Glomerular visceral epithelial cell (primary cell): ENCODE data around the gene TMEM14C.
"Not testable (repeated sequence)": the region's sequence is repeated elsewhere in the genome, so short reads cannot be mapped to it uniquely, and the experiment has no call there.

Experiments used
- DNase-seq: peaks from one replicate; pipeline ENCODE4 v3.0.0-alpha.2; 2016; ENCODE audit errors: extremely low spot score

TMEM14C gene

DNA sequence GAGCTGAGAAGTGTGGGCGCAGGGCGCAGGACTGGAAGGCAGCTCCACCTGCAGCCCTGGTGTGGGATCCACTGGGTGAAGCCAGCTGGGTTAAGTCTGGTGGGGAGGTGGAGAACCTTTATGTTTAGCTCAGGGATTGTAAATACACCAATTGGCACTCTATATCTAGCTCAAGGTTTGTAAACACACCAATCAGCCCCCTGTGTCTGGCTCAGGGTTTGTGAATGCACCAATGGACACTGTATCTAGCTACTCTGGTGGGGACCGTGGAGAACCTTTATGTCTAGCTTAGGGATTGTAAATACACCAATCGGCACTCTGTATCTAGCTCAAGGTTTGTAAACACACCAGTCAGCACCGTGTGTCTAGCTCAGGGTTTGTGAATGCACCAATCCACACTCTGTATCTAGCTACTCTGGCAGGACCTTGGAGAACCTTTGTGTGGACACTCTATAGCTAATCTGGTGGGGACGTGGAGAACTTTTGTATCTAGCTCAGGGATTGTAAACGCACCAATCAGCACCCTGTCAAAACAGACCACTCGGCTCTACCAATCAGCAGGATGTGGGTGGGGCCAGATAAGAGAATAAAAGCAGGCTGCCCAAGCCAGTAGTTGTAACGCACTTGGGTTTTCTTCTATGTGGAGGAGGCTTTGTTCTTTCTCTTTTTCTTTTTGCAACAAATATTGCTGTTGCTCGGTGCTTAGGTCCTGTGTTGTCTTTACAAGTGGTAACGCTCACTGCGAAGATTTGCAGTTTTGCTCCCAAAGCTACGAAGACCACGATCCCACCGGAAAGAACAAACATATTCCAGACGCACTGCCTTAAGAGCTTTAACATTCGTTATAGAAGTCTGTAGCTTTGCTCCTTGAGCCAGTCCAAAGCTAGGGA lies 1.7 kb upstream of the TMEM14C start:
- peak; percentile 34 for DNase-seq

DNA sequence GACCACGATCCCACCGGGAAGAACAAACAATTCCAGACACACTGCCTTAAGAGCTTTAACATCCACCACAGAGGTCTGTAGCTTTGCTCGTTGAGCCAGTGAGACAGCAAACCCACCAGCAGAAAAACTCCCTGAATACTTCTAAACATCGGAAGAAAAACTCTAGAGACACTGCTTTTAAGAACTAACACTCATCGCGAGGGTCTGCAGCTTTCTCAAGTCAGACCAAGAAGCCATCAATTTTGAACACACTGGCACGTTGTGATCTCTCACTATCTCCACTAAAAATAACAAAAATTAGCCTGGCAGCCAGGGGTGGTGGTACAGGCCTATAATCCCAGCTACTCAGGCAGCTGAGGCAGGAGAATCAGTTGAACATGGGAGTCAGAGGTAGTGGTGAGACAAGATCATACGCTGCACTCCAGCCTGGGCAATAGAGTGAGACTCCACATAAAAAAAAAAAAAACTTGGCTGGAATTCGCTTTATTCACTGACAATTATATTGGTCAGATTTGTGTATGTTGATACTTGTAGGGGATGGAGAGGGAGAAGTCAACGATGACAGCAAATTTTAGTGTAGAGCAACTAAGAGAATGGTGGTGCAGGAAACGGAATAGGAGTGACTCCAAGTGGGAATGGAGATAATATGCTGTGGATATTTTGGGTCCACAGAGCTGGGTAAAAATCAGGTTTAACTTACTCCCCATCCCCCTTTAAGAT lies 860 bp upstream of the TMEM14C start:
- no peak for DNase-seq

DNA sequence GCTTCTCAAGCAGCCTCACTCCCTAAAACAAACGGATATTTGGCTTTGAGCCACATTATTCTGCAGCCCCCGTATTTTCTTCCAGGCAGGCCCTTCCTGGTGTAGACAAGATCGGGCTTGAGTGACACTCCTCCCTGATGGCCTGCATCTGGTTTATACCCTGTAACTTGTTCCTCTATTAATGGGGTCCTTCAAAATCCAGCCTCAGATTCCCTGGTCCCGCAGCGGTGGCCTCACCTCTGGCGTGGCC lies 375 bp upstream of the TMEM14C start:
- no peak for DNase-seq

DNA sequence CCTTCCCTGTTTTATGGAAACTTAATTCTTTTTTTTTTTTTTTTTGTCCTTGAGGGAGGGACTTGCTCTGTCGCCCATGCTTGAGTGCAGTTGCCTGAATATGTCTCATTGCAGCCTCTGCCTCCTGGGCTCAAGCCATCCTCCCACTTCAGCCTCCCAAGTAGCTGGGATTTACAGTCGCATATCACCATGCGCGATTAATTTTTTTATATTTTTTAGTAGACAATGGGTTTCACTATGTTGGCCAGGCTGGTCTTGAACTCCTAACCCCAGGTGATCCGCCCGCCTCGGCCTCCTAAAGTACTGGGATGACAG lies 654 bp downstream of the TMEM14C start:
- no peak for DNase-seq

DNA sequence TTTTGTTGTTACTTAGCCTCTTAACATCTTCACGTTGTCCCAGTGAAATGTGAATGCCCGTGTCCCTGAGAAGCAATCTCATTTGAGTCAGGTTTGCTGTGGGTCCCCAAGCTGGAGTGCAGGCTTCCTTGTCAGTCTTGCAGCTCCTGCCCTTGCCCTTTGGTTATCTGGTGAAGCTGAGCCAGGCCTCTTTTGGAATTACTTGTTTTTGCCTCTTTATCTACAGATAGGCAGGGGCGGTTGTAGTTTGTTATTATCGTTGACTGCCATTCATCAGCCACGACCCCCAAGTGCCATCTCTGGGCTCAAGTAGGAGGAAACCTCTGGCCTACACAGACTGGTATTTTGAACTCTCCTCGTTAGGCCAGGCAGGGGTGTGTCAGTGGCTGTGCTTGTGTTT lies 2.2 kb downstream of the TMEM14C start:
- DNase-seq, result no peak

DNA sequence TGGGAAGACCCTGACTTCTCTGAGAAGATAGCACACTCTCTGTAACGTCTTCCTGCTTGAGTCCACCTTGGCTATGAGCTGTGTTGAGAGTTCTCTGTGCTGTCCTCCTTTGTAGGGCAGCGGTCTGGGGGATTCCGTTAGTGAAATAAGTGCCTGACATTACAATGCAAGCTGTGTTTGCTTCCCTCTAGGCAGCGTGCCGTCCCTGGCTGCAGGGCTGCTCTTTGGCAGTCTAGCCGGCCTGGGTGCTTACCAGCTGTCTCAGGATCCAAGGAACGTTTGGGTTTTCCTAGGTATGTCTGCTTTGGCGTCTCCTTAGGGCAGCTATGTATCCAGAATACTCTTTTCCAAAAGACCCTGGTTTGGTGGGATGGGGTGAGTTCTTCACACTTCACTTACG lies 2.8 kb downstream of the TMEM14C start:
- DNase-seq, result no peak

DNA sequence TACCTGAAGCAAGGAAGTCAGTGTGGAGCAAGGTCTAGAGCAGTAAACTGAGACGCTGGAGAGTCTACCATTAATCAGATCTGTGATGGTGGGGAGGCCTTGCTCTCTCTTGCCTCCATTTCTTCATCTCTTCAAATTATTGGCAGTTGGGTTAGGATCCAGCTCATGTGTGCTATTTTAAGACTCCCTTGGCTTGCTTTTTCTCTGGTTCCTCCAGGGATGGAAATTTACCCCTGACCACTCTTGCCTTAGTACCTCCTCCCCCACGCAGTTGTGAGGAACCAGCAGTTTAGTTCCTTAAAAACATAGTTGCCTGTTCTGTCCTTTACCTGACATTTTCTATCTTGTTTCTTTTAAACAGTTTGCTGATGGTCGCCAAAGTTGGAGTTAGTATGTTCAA lies 7.4 kb downstream of the TMEM14C start:
- DNase-seq, result no peak

DNA sequence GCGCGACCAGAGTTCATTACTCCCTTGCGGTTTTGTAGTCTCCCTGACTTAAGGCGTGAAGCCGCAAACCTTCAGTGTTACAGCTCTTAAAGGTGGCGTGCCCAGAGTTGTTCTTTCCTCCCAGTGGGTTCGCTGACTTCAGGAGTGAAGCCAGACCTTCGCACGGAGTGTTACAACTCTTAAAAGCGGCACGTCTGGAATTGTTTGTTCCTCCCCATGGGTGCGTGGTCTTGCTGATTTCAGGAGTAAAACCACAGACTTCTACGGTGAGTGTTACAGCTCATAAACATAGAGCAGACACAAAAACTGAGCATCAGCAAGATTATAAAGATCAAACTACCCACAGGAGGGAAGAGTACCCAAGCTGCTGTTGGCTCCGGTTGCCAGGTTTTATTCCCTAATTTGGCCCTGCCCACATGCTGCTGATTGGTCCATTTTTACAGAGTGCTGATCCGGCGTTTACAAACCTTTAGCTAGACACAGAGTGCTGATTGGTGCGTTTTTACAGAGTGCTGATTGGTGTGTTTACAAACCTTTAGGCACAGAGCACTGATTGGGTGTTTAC lies 10.4 kb downstream of the TMEM14C start:
- no peak for DNase-seq

DNA sequence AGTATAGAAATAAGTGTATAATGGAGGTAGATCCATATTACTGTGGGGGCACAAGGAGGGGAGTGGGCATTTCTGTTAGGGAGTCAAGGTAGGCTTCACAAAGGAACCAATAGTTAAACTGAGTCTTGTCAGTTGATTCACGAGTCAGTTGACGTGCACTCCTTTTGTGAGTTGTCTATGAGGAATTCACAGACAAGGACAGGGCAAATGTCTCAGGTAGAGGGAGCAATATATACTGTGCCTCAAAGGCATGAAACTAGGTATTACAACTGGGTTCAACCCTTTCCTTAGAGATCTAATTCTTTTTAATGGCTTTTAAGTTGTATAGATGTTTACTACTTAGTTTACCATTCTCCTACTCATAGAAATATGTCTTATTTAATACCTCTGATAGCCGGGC lies 11.0 kb downstream of the TMEM14C start:
- no peak for DNase-seq

DNA sequence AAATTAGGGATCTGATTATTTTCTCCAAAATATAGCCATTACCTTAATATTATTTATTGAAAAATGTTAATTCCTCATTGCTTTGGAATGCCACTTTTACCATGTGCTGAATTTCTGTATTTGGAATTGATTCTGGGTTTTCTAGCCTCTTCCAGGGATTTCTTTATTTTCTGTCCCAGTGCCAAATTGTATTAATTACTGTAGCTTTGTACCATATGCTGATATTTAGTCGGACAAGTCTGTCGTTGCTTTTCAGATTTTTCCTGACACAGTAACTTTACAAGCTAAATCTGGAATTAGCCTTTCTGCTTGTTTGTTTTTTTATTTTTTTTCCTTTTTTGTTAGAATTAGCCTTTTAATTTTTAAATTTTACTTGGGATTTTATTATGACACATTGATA lies 13.9 kb downstream of the TMEM14C start:
- DNase-seq, result no peak

DNA sequence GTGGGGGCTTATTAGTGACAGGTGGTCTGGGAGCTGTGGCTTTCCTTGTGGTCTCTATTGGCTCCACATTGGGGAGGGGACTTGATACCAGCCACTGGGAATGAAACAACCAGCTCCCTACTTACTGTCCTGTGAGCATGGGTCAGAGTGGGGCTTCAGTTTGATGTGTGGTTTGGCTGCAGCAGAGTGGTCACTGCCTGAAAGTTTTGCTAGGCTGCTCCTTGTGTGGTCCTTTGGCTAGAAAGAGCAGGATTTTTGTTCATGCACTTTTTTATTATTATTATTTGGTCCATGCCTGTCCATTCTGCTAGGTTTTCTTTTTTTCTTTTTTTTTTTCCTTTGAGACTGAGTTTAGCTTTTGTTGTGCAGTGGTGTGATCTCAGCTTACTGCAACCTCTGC lies 17.2 kb downstream of the TMEM14C start:
- no peak for DNase-seq

DNA sequence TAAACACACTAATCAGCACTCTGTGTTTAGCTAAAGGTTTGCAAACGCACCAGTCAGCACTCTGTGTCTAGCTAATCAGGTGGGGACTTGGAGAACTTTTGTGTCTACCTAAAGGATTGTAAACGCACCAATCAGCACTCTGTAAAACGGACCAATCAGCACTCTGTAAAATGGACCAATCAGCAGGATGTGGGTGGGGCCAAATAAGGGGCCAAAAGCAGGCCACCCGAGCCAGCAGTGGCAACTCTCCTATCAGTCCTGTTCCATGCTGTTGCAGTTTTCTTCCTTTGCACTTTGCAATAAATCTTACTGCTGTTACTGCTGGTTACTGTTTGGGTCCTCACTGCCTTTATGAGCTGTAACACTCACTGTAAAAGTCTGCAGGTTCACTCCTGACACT lies 18.8 kb downstream of the TMEM14C start:
- not testable (repeated sequence) for DNase-seq

DNA sequence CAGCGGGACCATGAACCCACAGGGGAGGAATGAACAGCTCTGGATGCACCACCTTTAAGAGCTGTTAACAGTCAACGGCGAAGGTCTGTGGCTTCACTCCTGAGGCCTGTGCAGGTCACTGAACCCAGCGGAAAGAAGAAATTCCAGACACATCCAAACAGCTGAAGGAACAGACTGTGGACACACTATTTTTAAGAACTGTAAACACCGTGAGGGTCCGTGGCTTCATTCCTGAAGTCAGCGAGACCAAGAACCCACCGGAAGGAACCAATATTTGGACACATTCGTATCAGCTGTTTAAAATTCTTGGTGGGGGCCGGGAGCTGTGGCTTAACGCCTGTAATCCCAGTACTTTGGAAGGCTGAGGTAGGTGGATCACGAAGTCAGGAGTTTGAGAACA lies 19.4 kb downstream of the TMEM14C start:
- DNase-seq, result no peak

DNA sequence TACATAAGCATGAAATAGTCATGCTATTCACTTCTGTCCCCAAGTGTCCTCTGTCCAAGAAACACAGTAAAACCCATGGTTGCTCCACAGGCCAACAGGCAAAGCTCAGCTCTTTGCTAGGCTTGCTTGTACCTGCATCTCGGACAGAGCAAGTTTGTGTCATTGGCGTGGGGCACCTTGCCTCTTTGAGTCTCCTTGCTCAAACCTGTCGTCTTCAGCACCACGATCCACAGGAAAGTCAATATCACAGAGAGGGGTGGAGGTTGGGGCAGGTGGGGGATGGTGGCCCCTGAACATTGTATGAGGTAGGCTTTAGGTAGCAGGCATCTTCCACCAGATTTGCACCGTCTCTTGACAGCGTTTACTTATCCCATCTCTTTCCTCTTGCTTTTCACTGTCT lies 20.6 kb downstream of the TMEM14C start:
- no peak for DNase-seq

DNA sequence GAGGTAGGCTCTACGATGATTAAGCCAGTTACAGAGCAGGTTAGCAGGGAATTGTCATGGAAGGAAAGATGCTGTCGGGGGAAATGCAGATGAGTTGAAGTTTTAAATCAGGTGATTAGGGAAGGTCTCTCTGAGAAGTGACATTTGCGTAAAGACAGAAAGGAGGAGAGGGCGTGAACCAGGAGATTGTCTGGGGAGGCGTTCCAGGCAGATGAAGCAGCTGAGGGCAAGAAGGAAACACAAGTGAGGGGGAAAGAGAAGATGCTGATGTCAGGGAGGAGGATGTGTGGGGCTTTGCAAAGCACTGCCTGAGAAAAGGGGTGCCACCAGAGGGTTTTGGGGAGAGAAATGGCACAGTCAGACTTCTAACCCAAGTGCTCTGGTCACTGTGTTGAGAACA lies 22.2 kb downstream of the TMEM14C start:
- no peak for DNase-seq

DNA sequence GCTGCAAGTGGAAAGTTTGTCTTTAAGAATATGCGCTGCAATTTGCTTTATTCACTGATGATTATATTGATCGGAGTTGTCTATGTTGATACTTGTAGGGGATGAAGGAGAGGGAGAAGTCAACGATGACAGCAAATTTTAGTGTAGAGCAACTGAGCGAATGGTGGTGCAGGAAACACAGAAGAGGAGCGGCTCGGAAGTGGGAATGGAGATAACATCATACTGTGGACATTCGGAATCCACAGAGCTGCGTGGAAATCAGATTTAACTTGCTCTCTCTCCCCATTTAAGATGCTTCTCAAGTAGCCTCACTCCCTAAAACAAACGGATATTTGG lies 24.0 kb downstream of the TMEM14C start:
- no peak for DNase-seq

DNA sequence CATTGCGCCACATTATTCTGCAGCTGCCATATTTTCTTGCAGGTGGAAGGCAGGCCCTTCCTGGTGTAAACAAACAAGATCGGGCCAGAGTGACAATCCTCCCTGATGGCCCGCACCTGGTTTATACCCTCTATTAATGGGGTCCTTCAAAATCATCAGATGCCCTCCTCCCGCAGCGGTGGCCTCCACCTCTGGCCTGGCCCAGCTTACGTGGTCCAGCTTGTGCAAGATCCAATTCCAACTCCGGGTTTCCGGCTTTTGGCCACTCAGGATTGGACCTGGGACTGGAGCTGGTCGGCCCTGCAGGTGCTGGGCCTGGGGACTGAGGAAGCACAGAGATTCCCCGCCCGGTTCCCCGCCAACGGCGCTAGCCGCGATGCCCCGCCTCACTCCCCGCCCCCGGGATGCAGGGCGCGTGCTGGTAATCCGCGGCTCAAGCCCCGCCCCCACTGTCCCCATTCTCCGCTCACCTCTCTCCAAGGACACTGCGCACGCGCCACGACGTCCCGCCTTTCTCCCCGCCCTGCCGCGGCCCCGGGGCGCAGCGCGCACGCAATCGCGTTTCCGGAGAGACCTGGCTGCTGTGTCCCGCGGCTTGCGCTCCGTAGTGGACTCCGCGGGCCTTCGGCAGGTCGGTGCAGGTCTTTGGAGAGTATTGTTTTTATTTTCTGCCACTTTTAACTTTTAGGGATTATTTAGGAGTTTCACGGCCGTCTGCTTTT lies 24.5 kb downstream of the TMEM14C start, which contains the start of gene TMEM14B:
TSS of gene TMEM14B (plus strand) at position 555 of the 722 bp plus-strand sequence. CDS start 1,441 bp downstream, outside the sequence.
- DNase-seq, result peak; percentile 98

DNA sequence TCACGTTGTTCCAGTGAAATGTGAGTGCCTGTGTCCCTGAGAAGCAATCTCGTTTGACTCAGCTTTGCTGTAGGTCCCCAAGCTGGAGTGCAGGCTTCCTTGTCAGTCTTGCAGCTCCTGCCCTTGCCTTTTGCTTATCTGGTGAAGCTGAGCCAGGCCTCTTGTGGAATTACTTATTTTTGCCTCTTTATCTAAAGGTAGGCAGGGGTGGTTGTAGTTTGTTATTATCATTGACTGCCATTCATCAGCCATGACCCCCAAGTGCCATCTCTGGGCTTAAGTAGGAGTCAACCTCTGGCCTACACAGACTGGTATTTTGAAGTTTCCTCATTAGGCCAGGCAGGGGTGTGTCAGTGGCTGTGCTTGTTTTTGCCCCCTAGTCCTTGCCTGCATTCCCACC lies 26.9 kb downstream of the TMEM14C start:
- no peak for DNase-seq

DNA sequence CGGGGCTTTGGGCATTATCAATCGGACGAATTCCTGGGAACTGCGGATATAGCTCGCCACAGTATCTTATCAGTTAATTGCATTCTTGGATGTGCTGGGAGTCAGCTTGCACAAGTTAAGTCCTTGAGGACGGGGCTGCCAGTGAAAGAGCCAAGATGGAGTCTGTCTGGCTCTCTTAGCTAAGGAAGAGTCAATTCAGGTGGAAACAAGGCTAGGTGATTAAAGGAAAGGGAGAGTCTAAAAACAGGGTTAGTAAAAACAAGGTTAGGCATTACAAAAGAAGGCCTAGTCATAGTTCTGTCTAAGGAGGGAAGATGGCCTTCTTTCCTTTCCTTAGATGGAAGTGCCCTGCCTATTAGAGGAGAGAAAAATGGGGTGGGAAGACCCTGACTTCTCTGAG lies 27.7 kb downstream of the TMEM14C start:
- not testable (repeated sequence) for DNase-seq

DNA sequence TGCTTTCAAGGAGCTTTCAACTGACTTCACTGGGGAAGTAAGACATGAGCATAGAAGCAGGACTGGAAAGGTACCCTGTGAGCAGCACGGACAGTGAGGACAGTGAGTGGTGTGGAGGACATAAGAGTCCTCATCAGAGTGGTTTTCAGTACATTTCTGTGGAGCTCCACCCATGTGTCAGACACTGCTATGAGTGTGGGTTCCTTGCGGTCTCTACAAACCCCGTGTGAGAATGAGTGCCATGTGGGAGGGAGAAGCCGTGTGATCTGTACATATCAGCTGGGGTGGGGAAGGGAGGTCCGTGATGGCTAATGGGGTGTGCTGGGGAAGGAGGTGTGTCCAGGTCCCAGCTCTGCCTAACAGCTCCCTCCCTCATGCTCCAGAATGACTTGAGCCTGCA lies 28.9 kb downstream of the TMEM14C start:
- not testable (repeated sequence) for DNase-seq

DNA sequence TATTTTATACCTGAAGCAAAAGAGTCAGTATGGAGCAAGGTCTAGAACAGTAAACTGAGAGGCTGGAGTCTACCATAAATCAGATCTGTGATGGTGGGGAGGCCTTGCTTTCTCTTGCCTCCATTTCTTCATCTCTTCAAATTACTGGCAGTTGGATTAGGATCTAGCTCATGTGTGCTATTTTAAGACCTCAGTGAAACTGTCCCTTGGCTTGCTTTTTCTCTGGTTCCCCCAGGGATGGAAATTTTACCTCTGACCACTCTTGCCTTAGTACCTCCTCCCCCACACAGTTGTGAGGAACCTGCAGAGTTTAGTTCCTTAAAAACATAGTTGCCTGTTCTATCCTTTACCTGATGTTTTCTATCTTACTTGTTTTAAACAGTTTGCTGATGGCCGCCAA lies 33.2 kb downstream of the TMEM14C start:
- no peak for DNase-seq

DNA sequence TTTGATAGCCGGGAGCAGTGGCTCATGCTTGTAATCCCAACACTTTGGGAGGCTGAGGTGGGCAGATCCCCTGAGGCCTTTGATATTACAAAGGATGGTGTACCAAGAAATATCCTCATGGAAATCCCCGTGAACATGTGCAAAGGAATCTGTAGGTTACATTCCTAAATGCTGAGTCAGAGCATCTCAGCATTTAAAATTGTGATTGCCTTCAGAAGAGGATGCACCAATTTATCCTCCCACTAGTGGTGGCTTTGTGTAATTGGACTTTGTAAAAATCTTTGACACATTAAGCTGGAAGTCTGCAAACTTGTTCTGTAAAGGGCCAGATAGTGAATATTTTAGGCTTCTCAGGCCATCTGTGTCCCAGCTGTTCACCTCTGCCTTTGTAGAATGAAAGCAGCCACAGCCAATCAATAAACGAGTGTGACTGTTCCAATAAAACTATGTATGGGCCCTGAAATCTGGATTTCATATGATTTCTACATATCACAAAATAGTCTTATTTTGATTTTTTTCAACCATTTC lies 36.5 kb downstream of the TMEM14C start:
- peak; percentile 95 for DNase-seq
